GM23338 (cell line): ENCODE data around the gene COL25A1. TPM values are rescaled to one million over a fixed set of nuclear protein-coding genes. Genes with fewer than 3 reads are reported as not detected.

Source experiments
- ATAC-seq: fragments of 200-7000 bp; cut with Tn5 transposase; 3 replicates; pipeline ENCODE4 v1.9.1; 2020
- DNase-seq: peaks from one replicate; pipeline ENCODE4 v3.0.0-alpha.2; 2015; ENCODE audit warnings: low spot score
- H2AFZ ChIP-seq: fragments of 200-600 bp; sonication (generic); 2 replicates; pipeline ENCODE4 v1.8.0; 2016; ENCODE audit warnings: antibody characterized with exemption, mild to moderate bottlenecking, moderate library complexity
- H3F3A ChIP-seq: fragments of 200-600 bp; sonication (generic); replicated peaks from 2 replicates; pipeline ENCODE4 v1.8.0; 2017; ENCODE audit warnings: antibody characterized with exemption, mixed run types, low read depth
- H3K27ac ChIP-seq: fragments of 200-600 bp; sonication (generic); 2 replicates; pipeline ENCODE4 v1.6.1; 2016; ENCODE audit warnings: low read depth
- H3K27me3 ChIP-seq: fragments of 200-600 bp; sonication (generic); 2 replicates; pipeline ENCODE4 v1.8.0; 2016; ENCODE audit warnings: mild to moderate bottlenecking, mixed run types, moderate library complexity; ENCODE audit not compliant: insufficient read depth
- H3K36me3 ChIP-seq: fragments of 200-600 bp; sonication (generic); 2 replicates; pipeline ENCODE4 v1.8.0; 2016; ENCODE audit warnings: mild to moderate bottlenecking; ENCODE audit not compliant: insufficient read depth
- H3K4me1 ChIP-seq: fragments of 200-600 bp; sonication (generic); 2 replicates; pipeline ENCODE4 v1.8.0; 2016; ENCODE audit warnings: mild to moderate bottlenecking, moderate library complexity; ENCODE audit not compliant: insufficient read depth
- H3K4me2 ChIP-seq: fragments of 200-600 bp; sonication (generic); 2 replicates; pipeline ENCODE4 v1.7.1; 2017; ENCODE audit warnings: mixed run types
- H3K4me3 ChIP-seq: fragments of 200-600 bp; sonication (generic); 2 replicates; pipeline ENCODE4 v1.6.1; 2016; ENCODE audit warnings: mixed run types
- H3K79me2 ChIP-seq: fragments of 200-600 bp; sonication (generic); replicated peaks from 2 replicates; pipeline ENCODE4 v1.8.0; 2017; ENCODE audit warnings: mild to moderate bottlenecking; ENCODE audit not compliant: insufficient read depth
- H3K9me2 ChIP-seq: fragments of 200-600 bp; sonication (generic); 2 replicates; pipeline ENCODE4 v1.8.0; 2017; ENCODE audit not compliant: insufficient read depth
- H4K20me1 ChIP-seq: fragments of 200-600 bp; sonication (generic); replicated peaks from 2 replicates; pipeline ENCODE4 v1.8.0; 2017; ENCODE audit warnings: mild to moderate bottlenecking; ENCODE audit not compliant: insufficient read depth
- H3K27ac Mint-ChIP-seq: 2 replicates; pipeline ENCODE4 v1.8.0; 2020; ENCODE audit warnings: inconsistent platforms, mild to moderate bottlenecking, moderate library complexity, mixed read lengths
- H3K27me3 Mint-ChIP-seq: 3 replicates; pipeline ENCODE4 v1.8.0; 2022; ENCODE audit warnings: low read depth, mild to moderate bottlenecking, moderate library complexity, mixed read lengths, inconsistent platforms; ENCODE audit not compliant: insufficient read depth, poor library complexity
- H3K36me3 Mint-ChIP-seq: 3 replicates; pipeline ENCODE4 v1.8.0; 2021; ENCODE audit warnings: low read depth, mild to moderate bottlenecking, inconsistent platforms, moderate library complexity, mixed read lengths
- H3K4me1 Mint-ChIP-seq: 3 replicates; pipeline ENCODE4 v1.8.0; 2020; ENCODE audit warnings: mild to moderate bottlenecking, inconsistent platforms, mixed read lengths
- H3K4me3 Mint-ChIP-seq: 3 replicates; pipeline ENCODE4 v1.8.0; 2021; ENCODE audit warnings: moderate library complexity, mild to moderate bottlenecking, inconsistent platforms, mixed read lengths
- H3K9me3 Mint-ChIP-seq: 3 replicates; pipeline ENCODE4 v1.8.0; 2020; ENCODE audit warnings: moderate library complexity, mild to moderate bottlenecking, inconsistent platforms, mixed read lengths
- CREB1 ChIP-seq: fragments of 250-450 bp; sonication (Bioruptor Pico); IDR thresholded peaks from 2 replicates; pipeline ENCODE4 v1.5.0; 2020; ENCODE audit warnings: low read depth, mild to moderate bottlenecking, moderate library complexity
- EZH2 ChIP-seq: fragments of 200-600 bp; sonication (generic); IDR thresholded peaks from one replicate; pipeline ENCODE4 v1.8.0; 2017; ENCODE audit warnings: antibody characterized with exemption, mild to moderate bottlenecking, low read depth; ENCODE audit not compliant: unreplicated experiment
- EZH2phosphoT487 ChIP-seq: fragments of 200-600 bp; sonication (generic); IDR thresholded peaks from one replicate; pipeline ENCODE4 v1.8.1; 2018; ENCODE audit warnings: antibody characterized with exemption; ENCODE audit not compliant: unreplicated experiment
- JUNB ChIP-seq: IDR thresholded peaks from one replicate; pipeline ENCODE4 v1.6.1; 2016; ENCODE audit warnings: antibody characterized with exemption; ENCODE audit not compliant: unreplicated experiment
- NANOG ChIP-seq: IDR thresholded peaks from 2 replicates; pipeline ENCODE4 v1.6.1; 2016; ENCODE audit warnings: antibody characterized with exemption, borderline replicate concordance
- POLR2AphosphoS5 ChIP-seq: IDR thresholded peaks from 2 replicates; pipeline ENCODE4 v1.6.1; 2016; ENCODE audit warnings: antibody characterized with exemption, low read depth
- REST ChIP-seq: IDR thresholded peaks from one replicate; pipeline ENCODE4 v1.6.1; 2018; ENCODE audit warnings: antibody characterized with exemption; ENCODE audit not compliant: unreplicated experiment
- STAT1 ChIP-seq: IDR thresholded peaks from one replicate; pipeline ENCODE4 v1.6.1; 2016; ENCODE audit warnings: antibody characterized with exemption; ENCODE audit not compliant: unreplicated experiment
- ZNF114 ChIP-seq: fragments of 250-450 bp; sonication (Bioruptor Pico); IDR thresholded peaks from 2 replicates; pipeline ENCODE4 v1.5.0; 2020; ENCODE audit warnings: mild to moderate bottlenecking, moderate library complexity
- ZNF331 ChIP-seq: fragments of 250-450 bp; sonication (Bioruptor Pico); IDR thresholded peaks from 2 replicates; pipeline ENCODE4 v1.5.0; 2020; ENCODE audit warnings: low read depth, mild to moderate bottlenecking, moderate library complexity
- ZNF462 ChIP-seq: fragments of 250-450 bp; sonication (Bioruptor Pico); IDR thresholded peaks from 2 replicates; pipeline ENCODE4 v1.5.0; 2020; ENCODE audit warnings: mild to moderate bottlenecking, moderate library complexity
- polyA plus RNA-seq: library from polyadenylated mRNA; unstranded; fragments of >200 nt; fragmentation: Nextera tagmentation; extraction: Ambion mirVana; gene quantifications from 2 replicates; pipeline ENCODE4 v1.2.1, GENCODE V29; 2016
- total RNA-seq: library from RNA; depleted of rRNA; stranded (reverse); fragments of >200 nt; shearing (Covaris generic); gene quantifications from 2 replicates; pipeline ENCODE4 v1.2.3, GENCODE V29; 2014
- TF ChIP-seq, protein P1 (sequence below): IDR thresholded peaks from 2 replicates; pipeline ENCODE4 v1.6.1; 2016; ENCODE audit warnings: antibody characterized with exemption

The COL25A1 gene
- total and polyA plus RNA-seq, 2 experiments from 2014 or later: 3.9 to 5.6 TPM

DNA sequence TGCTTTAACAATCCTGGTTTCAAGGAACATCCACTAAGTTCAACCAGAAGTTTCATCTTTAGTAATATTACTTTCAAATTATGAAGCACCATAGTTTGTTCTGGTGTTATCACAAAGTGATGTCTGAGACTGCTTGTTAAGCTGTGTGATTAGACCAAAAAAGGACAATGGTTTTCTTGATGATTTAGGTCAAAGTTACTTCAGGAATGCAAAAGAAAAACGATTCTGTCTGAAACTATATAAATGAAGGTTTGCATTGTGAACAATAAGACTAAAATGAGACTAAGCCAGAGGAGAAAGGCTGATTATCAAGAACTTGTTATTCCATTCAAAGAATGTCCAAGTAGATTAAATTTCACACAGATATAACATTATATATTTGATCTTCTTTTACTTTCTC is 417.2 kb downstream of the COL25A1 start:
- no peak overlapping the region for H3K27ac ChIP-seq
- no peak overlapping the region for H2AFZ ChIP-seq

More for the DNA sequence above, 417.2 kb downstream of the COL25A1 start:
- Mint-ChIP-seq H3K27ac (no peak overlapping the region), H3K4me3 (no peak overlapping the region), H3K36me3 (no peaks in the 10 kb centered on the region), H3K27me3 (no peaks in the 10 kb centered on the region), H3K9me3 (no peaks in the 10 kb centered on the region), H3K4me1 (peaks cover 28% of the 10 kb centered on the region)
- no peak overlapping the region for H3K4me2 ChIP-seq
- DNase-seq (no peak), ATAC-seq (no peak)
- H4K20me1 ChIP-seq: no peaks in the 10 kb centered on the region
- H3K4me3 ChIP-seq: no peak overlapping the region
- H3F3A ChIP-seq: no peaks in the 10 kb centered on the region
- H3K27me3 ChIP-seq: no peaks in the 10 kb centered on the region
- TF ChIP-seq ZNF114 (CRISPR knock-in tag) (no peak), EZH2 (no peak), ZNF331 (CRISPR knock-in tag) (no peak), EZH2phosphoT487 (no peak), JUNB (no peak), CREB1 (CRISPR knock-in tag) (no peak), NANOG (no peak), POLR2AphosphoS5 (no peak), REST (no peak), STAT1 (no peak), ZNF462 (CRISPR knock-in tag) (no peak)
- TF ChIP-seq, protein P1, sequence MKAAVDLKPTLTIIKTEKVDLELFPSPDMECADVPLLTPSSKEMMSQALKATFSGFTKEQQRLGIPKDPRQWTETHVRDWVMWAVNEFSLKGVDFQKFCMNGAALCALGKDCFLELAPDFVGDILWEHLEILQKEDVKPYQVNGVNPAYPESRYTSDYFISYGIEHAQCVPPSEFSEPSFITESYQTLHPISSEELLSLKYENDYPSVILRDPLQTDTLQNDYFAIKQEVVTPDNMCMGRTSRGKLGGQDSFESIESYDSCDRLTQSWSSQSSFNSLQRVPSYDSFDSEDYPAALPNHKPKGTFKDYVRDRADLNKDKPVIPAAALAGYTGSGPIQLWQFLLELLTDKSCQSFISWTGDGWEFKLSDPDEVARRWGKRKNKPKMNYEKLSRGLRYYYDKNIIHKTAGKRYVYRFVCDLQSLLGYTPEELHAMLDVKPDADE: no peak
- H3K36me3 ChIP-seq: no peaks in the 10 kb centered on the region
- peaks cover 27% of the 10 kb centered on the region for H3K4me1 ChIP-seq
- no peaks in the 10 kb centered on the region for H3K79me2 ChIP-seq
- H3K9me2 ChIP-seq: no peaks in the 10 kb centered on the region
